HG02678 (cell line): ENCODE measurements around the gene CYP4V2.
"Not testable (repeated sequence)": the region's sequence is repeated elsewhere in the genome, so short reads cannot be mapped to it uniquely, and the experiment has no call there.

ENCODE experiments used
- ATAC-seq: cut with Tn5 transposase; IDR thresholded peaks from one replicate; pipeline ENCODE4 v1.9.1; 2021; ENCODE audit warnings: mild to moderate bottlenecking, moderate library complexity; ENCODE audit not compliant: unreplicated experiment

CYP4V2 gene

DNA sequence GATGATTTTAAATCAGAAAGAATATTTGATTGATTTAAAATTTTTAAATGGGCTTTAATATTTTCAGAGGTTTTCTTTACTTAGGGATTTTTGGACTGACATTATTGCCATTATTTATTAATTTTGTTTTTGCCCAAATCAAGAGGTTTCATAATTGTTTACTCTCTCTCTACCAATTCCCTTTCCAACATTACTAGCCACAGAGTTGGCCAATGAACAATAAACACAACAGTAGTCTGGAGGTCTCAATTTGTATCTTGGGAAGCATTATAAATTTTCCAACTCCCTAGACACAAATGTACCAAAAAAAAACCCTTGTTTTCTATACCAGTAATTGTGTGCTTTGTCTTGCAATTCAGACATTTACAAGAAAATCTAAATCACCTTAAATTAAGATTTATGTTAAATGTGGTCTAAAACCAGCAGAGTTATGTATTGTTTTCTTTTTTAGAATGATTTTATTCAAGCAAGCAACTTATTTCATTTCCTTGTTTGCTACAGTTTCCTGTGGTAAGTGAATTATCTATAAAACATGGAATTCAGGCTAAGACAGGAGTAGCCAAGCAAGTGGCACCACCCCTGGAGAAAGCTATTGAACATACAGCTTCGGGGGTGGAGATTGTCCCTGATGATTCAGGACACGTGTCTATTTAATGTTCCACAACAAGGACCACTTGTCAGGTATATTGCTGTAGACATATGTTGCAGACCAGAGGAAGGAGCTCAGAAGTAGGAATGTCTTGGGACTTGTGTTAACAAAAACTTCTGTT is 36.6 kb downstream of the CYP4V2 start:
- ATAC-seq = no peak

- no peak for ATAC-seq
Observed at GRCh38 chr4:186228514-186228894, 37.1 kb downstream of the CYP4V2 start.

- no peak for ATAC-seq
Observed at GRCh38 chr4:186234367-186234766, 43.0 kb downstream of the CYP4V2 start.

DNA sequence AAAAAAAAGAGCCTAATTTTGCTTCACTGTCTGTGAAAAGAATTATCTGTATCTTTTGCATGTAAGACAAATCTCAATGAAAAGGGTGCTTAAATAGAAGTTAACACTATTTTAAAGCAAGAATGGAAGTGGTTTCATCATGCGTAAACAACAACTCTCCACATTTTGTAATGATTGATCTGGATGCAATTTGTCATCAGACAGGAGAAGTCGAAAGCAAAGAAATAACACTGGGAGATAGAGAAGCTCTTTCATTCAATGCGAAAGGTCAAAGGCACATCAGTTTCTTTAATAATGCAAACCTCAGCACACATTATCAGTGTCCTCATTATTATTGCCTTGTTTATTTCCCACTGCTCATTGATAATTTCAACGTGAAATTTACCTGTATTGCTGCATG is 44.8 kb downstream of the CYP4V2 start:
- no peak for ATAC-seq

DNA sequence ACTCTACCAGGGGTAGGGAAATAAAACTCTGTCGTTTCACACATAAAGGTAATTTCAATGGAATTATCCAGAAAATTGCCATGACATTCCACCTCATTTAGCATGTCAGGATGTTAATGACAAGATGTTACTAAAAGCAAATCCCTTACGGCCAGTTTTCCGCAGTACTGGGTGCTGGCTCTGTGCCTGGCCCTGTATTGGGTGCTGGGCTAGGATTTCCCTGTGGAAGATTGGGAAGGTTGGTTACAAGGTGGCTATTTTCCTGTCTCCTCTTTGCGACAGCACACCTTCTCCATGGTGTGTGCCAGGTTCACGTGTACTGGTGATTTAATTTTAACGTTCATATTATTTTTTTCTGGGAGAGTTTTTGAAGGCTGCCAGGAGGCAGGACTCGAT is 49.1 kb downstream of the CYP4V2 start:
- no peak for ATAC-seq

- ATAC-seq = no peak
Observed at GRCh38 chr4:186240848-186241491, 49.6 kb downstream of the CYP4V2 start.

DNA sequence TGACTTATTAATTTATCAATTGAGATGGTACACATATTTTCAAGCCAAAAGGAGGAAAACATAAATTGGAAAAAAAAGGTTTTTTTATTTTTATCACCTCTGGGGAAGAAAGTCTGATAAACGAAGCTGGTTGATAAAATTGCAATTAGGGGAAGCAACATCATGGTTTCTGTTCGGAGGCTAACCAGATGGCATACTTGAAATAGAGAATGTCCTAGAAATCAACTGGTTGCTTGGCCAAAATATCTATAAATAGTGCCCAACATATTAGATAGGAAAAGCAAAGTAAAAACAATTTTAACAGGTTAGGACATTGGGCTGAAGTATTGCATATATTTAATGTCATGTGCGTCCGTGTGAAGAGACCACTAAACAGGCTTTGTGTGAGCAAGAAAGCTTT is 50.2 kb downstream of the CYP4V2 start:
- ATAC-seq = no peak

- not testable (repeated sequence) for ATAC-seq
Observed at GRCh38 chr4:186242031-186242430, 50.7 kb downstream of the CYP4V2 start.

- no peak for ATAC-seq
Observed at GRCh38 chr4:186243331-186243730, 52.0 kb downstream of the CYP4V2 start.

DNA sequence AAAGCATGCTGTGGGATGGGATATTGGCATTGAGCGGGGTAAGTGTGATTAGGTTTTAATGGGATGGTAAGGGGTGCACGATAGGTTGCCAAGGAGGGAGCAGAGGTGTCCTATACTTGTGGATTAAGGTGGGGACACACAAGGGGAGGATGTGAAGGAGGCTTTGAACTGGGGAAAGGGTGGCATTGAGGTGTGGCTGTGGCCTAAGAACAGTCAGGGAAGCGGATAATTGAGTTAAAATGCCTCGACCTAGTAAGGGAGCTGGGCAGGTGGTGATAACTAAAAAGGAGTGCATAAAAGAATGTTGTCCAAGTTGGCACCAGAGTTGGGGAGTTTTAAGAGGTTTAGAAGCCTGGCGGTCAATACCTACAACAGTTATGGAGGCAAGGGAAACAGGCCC is 53.5 kb downstream of the CYP4V2 start:
- ATAC-seq = no peak

GRCh38 chr4:186247062-186247752 is 55.8 kb downstream of the CYP4V2 start:
- not testable (repeated sequence) for ATAC-seq

DNA sequence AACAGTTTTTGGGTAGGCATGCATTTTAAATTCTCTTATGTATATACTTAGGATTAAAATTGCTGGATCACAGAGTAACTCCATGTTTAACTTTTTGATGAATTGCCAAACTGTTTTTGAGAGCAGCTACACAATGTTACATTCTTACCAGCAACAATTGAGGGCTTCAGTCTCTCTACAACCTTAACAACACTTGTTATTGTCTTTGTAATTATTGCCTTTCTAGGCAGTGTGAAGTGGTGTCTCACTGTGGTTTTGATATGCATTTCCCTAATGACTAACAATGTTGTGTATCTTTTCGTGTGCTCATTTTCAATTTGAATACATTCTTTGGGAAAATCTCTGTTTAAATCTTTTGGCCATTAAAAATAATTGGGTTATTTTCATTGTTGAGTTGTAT is 57.3 kb downstream of the CYP4V2 start:
- no peak for ATAC-seq

DNA sequence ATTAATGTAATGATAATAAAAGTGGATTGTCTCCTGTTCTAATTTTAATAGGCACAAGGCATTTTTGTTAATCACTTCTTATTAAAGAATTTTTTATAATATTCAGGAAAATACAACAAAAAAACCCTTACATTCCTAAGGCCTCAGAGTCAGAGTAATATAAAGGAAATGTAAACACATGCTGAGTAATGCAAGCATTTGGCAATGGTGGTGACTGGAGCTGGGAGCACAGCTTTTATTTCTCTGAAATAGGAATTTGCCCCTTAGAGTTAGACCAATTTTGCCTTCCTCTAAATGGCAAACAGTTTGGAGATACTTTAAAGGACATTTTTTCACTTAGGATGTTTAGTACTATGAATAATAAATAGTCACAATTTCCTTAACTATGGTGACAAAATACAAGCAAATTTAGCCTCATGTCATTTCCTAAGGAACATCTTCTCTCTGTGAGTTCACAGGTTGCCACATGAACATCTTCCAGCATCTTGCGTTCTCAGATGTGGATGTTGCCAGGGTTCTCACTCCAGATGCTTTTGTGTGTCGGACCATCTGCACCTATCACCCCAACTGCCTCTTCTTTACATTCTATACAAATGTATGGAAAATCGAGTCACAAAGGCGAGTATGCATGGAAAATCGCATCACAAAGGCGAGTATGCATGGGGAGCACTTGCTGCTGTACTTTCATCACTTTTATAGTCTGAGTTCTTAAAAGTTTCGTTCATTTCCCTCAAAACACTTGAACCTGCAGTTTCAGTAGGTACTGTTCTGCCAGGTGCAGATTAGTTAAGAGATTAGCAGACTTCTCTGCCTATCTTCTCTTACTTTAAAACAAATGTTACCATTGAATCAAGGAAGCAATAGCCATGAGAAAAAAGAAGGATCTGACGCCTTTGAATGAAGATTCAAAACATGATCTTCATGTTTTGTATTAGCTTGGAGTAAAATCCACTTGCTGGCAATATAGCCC is 58.7 kb downstream of the CYP4V2 start:
- ATAC-seq = no peak

GRCh38 chr4:186250760-186251159 is 59.4 kb downstream of the CYP4V2 start:
- no peak for ATAC-seq

DNA sequence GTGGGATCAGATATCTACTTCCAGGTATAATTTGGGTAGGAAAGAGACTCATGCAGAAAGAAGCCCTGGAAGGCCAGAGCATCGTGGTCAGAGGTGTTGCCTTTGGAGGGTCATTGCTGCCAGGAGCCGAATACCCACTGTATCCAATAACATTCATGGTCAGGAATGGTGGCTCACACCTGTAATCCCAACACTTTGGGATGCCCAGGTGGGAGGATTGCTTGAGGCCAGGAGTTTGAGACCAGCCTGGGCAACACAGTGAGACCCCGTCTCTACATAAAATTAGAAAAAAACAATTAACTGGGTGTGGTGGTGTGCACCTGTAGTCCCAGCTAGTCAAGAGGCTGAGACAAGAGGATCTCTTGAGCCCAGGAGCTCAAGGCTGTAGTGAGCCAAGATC is 63.8 kb downstream of the CYP4V2 start:
- no peak for ATAC-seq

GRCh38 chr4:186258216-186258811 is 66.9 kb downstream of the CYP4V2 start:
- no peak for ATAC-seq

DNA sequence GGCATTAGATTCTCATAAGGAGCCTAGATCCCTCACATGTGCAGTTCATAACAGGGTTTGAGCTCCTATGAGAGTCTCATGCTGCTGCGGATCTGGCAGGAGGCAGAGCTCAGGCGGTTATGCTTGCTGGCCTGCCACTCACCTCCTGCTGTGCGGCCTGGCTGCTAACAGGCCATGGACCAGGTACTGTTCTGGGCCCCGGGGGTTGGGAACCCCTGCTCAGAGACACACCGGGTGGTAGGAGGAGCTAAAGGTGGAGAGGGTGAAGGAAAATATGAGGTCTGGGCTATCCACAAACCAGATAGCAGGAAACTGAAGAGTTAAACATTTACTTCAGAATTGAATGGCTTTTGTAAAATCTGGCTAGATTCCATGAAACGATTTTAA is 68.7 kb downstream of the CYP4V2 start:
- no peak for ATAC-seq
